HG03103 (cell line): ENCODE data around the gene C3orf80.
"Not testable (repeated sequence)": the region's sequence is repeated elsewhere in the genome, so short reads cannot be mapped to it uniquely, and the experiment has no call there.

ENCODE experiments used
- ATAC-seq: cut with Tn5 transposase; IDR thresholded peaks from one replicate; pipeline ENCODE4 v1.9.1; 2021; ENCODE audit warnings: low read depth; ENCODE audit not compliant: unreplicated experiment

C3orf80 gene

GRCh38 chr3:160225176-160226025 is at the start of gene C3orf80:
TSS of gene C3orf80 (plus strand) at chr3:160225422. CDS start at chr3:160225636, 214 bp downstream.
- peak; percentile 74 for ATAC-seq

- no peak for ATAC-seq
Measured at GRCh38 chr3:160176923-160177322, 48.3 kb upstream of the C3orf80 start.

GRCh38 chr3:160178661-160179060 is 46.6 kb upstream of the C3orf80 start:
- ATAC-seq = not testable (repeated sequence)

GRCh38 chr3:160179403-160179802 is 45.8 kb upstream of the C3orf80 start:
- ATAC-seq = not testable (repeated sequence)

GRCh38 chr3:160179906-160180305 is 45.3 kb upstream of the C3orf80 start:
- no peak for ATAC-seq

- ATAC-seq = no peak
Measured at GRCh38 chr3:160180581-160181216, 44.5 kb upstream of the C3orf80 start.

- ATAC-seq = peak; percentile 44
Measured at GRCh38 chr3:160183345-160184076, 41.7 kb upstream of the C3orf80 start.

- no peak for ATAC-seq
Measured at GRCh38 chr3:160184655-160185054, 40.6 kb upstream of the C3orf80 start.

GRCh38 chr3:160185751-160186150 is 39.5 kb upstream of the C3orf80 start:
- no peak for ATAC-seq

- ATAC-seq = no peak
Measured at GRCh38 chr3:160187288-160187687, 37.9 kb upstream of the C3orf80 start.

- no peak for ATAC-seq
Measured at GRCh38 chr3:160192310-160193029, 32.8 kb upstream of the C3orf80 start.

GRCh38 chr3:160193644-160194192 is 31.5 kb upstream of the C3orf80 start:
- ATAC-seq = no peak

GRCh38 chr3:160194438-160194837 is 30.8 kb upstream of the C3orf80 start:
- ATAC-seq = no peak

- no peak for ATAC-seq
Measured at GRCh38 chr3:160195106-160195505, 30.1 kb upstream of the C3orf80 start.

GRCh38 chr3:160196511-160197104 is 28.6 kb upstream of the C3orf80 start:
- no peak for ATAC-seq

- ATAC-seq = no peak
Measured at GRCh38 chr3:160199108-160199507, 26.1 kb upstream of the C3orf80 start.

- ATAC-seq = no peak
Measured at GRCh38 chr3:160200353-160200752, 24.9 kb upstream of the C3orf80 start.

GRCh38 chr3:160204396-160205011 is 20.7 kb upstream of the C3orf80 start:
- not testable (repeated sequence) for ATAC-seq

- ATAC-seq = no peak
Measured at GRCh38 chr3:160205606-160206005, 19.6 kb upstream of the C3orf80 start.
